GM12878 (cell line): ENCODE results near the gene MEF2D. TPM values are rescaled to one million over a fixed set of nuclear protein-coding genes. Genes with fewer than 3 reads are reported as not detected.
A peak's percentile ranks its signal among the peaks of the same experiment; 100 is the strongest.

ENCODE experiments used
- BCL3 ChIP-seq: IDR thresholded peaks from 2 replicates; pipeline ENCODE4 v1.6.1; 2011; ENCODE audit warnings: borderline replicate concordance, low read depth, mild to moderate bottlenecking, moderate library complexity, low read length; ENCODE audit not compliant: insufficient read depth, poor library complexity, severe bottlenecking
- CHD4 ChIP-seq: fragments of 200-600 bp; sonication (generic); IDR thresholded peaks from 2 replicates; pipeline ENCODE4 v1.6.1; 2016; ENCODE audit warnings: mild to moderate bottlenecking
- E4F1 ChIP-seq: fragments of 450-650 bp; IDR thresholded peaks from 2 replicates; pipeline ENCODE4 v1.6.1; 2018; ENCODE audit warnings: borderline replicate concordance, mild to moderate bottlenecking; ENCODE audit not compliant: partially characterized antibody
- ETV6 ChIP-seq, 2 experiments: fragments of 450-650 bp in 1 of 2; IDR thresholded peaks in 1 of 2; conservative IDR thresholded peaks in 1 of 2; 2 replicates each; pipeline ENCODE4 v1.6.1; 2014; ENCODE audit warnings: antibody characterized with exemption in 1 of 2, borderline replicate concordance in 1 of 2, low read depth in 1 of 2, mild to moderate bottlenecking in 1 of 2, moderate library complexity in 1 of 2
- IKZF1 ChIP-seq: fragments of 450-650 bp; conservative IDR thresholded peaks from 2 replicates; pipeline ENCODE4 v1.6.1; 2017; ENCODE audit warnings: antibody characterized with exemption, mild to moderate bottlenecking
- MAX ChIP-seq: IDR thresholded peaks from 2 replicates; pipeline ENCODE4 v1.6.1; 2012; ENCODE audit warnings: low read depth, low read length, improper control_type of control experiment
- MTA2 ChIP-seq: fragments of 450-650 bp; IDR thresholded peaks from 2 replicates; pipeline ENCODE4 v1.6.1; 2016; ENCODE audit warnings: low read depth, mild to moderate bottlenecking, moderate library complexity
- POLR2A ChIP-seq: IDR thresholded peaks from 2 replicates; pipeline ENCODE4 v1.6.1; 2011; ENCODE audit warnings: low read depth, mild to moderate bottlenecking, low read length
- RELB ChIP-seq: fragments of 450-650 bp; IDR thresholded peaks from 2 replicates; pipeline ENCODE4 v1.6.1; 2017; ENCODE audit warnings: low read depth, mild to moderate bottlenecking, moderate library complexity
- SIN3A ChIP-seq: IDR thresholded peaks from 2 replicates; pipeline ENCODE4 v1.6.1; 2012; ENCODE audit warnings: low read depth, low read length, improper control_type of control experiment
- TBL1XR1 ChIP-seq: IDR thresholded peaks from 2 replicates; pipeline ENCODE4 v1.6.1; 2012; ENCODE audit warnings: low read depth, low read length, improper control_type of control experiment
- ZBTB11 ChIP-seq: fragments of 450-650 bp; formaldehyde crosslinking; IDR thresholded peaks from 2 replicates; pipeline ENCODE4 v1.5.0; 2022; ENCODE audit warnings: mild to moderate bottlenecking, missing genetic modification characterization
- ZNF24 ChIP-seq: fragments of 450-650 bp; IDR thresholded peaks from 2 replicates; pipeline ENCODE4 v1.6.1; 2017; ENCODE audit warnings: antibody characterized with exemption, mild to moderate bottlenecking
- polyA plus RNA-seq, 11 experiments: library from polyadenylated mRNA; depleted of rRNA in 4 of 11; unstranded in 6 of 11; stranded (reverse) in 5 of 11; fragments of >200 nt; fragmentation: Nextera tagmentation in 4 of 11; fragmentation: Illumina TruSeq in 1 of 11; extraction: Ambion mirVana in 4 of 11; extraction: Trizol in 1 of 11; gene quantifications; 1 replicate in 1 of 11; 2 replicates in 10 of 11; pipeline versions ENCODE4 v1.2.1 to v1.2.3, GENCODE V29; 2011 to 2016; ENCODE audit warnings: inconsistent platforms in 2 of 11, missing spikeins in 2 of 11, low read depth in 1 of 11
- total RNA-seq, 4 experiments: library from RNA; depleted of rRNA in 3 of 4; stranded (reverse); fragments of >200 nt in 3 of 4; fragmentation: Illumina TruSeq in 1 of 4; extraction: Trizol in 1 of 4; gene quantifications; 2 replicates each; pipeline versions ENCODE4 v1.2.1 to v1.2.3, GENCODE V29; 2013 to 2021

MEF2D gene
- total and polyA plus RNA-seq, 10 of the 15 experiments (the other 5 are each of a cell fraction or from before 2014, with no cell fraction given): 0.61 to 53.0 (median 15.2) TPM

GRCh38 chr1:156456625-156457465 is 43.7 kb downstream of the MEF2D start (continued):
- TF ChIP-seq POLR2A: peak; percentile 82
- TF ChIP-seq E4F1: peak; percentile 70
- TF ChIP-seq MTA2: 0 out of 2 replicates have a peak, but pooled peaks have one; percentile 9
- no peak; the same call in 1 of the 2 replicates for TF ChIP-seq SIN3A
- TF ChIP-seq MAX: no peak
- TF ChIP-seq ZBTB11 (CRISPR knock-in tag): no peak
- TF ChIP-seq TBL1XR1: no peak
- TF ChIP-seq BCL3: peak; percentile 14
- no peak for TF ChIP-seq CHD4
- peak; percentile 79 for TF ChIP-seq IKZF1
- no peak for TF ChIP-seq ZNF24
- no peak for TF ChIP-seq ETV6 (conservative IDR thresholded peaks at IDR 0.05 in 1 of 2, IDR thresholded peaks at IDR 0.05 in 1 of 2; ENCODE audit: borderline replicate concordance in 1 of 2, low read depth in 1 of 2)
- TF ChIP-seq RELB: no peak
